Neural cell (in vitro differentiated cells): ENCODE results near the gene NKX2-3. TPM values are rescaled to one million over a fixed set of nuclear protein-coding genes. Genes with fewer than 3 reads are reported as not detected.
A peak's percentile ranks its signal among the peaks of the same experiment; 100 is the strongest.

ENCODE experiments used
- H2AFZ ChIP-seq: fragments of 200-600, 300-800 bp; sonication (generic), shearing (Covaris generic); 2 replicates; pipeline ENCODE4 v1.6.0; 2014; ENCODE audit warnings: low read depth, mild to moderate bottlenecking, antibody characterized with exemption, low read length, moderate library complexity
- H3F3A ChIP-seq: fragments of 200-600 bp; shearing (Covaris generic); 2 replicates; pipeline ENCODE4 v1.6.1; 2016; ENCODE audit warnings: mild to moderate bottlenecking, moderate library complexity, mixed read lengths, antibody characterized with exemption, low read length; ENCODE audit not compliant: insufficient read depth, poor library complexity, severe bottlenecking
- H3K27ac ChIP-seq: fragments of 200-600, 300-800 bp; sonication (generic), shearing (Covaris generic); 2 replicates; pipeline ENCODE4 v1.5.1; 2014; ENCODE audit warnings: mild to moderate bottlenecking, low read length, moderate library complexity
- H3K27me3 ChIP-seq: fragments of 300-800, 200-600 bp; sonication (generic), shearing (Covaris generic); 2 replicates; pipeline ENCODE4 v1.6.0; 2014; ENCODE audit warnings: mild to moderate bottlenecking, low read depth, low read length, moderate library complexity; ENCODE audit not compliant: insufficient read depth
- H3K36me3 ChIP-seq: fragments of 300-800, 200-600 bp; sonication (generic), shearing (Covaris generic); 2 replicates; pipeline ENCODE4 v1.5.1; 2014; ENCODE audit warnings: mild to moderate bottlenecking, antibody characterized with exemption, low read length, moderate library complexity; ENCODE audit not compliant: insufficient read depth
- H3K4me2 ChIP-seq: fragments of 300-800, 200-600 bp; sonication (generic), shearing (Covaris generic); 2 replicates; pipeline ENCODE4 v1.6.0; 2014; ENCODE audit warnings: mild to moderate bottlenecking, low read length
- H3K4me3 ChIP-seq: fragments of 300-800, 200-600 bp; sonication (generic), shearing (Covaris generic); 2 replicates; pipeline ENCODE4 v1.5.1; 2014; ENCODE audit warnings: mild to moderate bottlenecking, low read length, moderate library complexity
- H3K79me2 ChIP-seq: fragments of 200-600 bp; shearing (Covaris generic); replicated peaks from 2 replicates; pipeline ENCODE4 v1.6.0; 2014; ENCODE audit warnings: mild to moderate bottlenecking, low read length, moderate library complexity; ENCODE audit not compliant: insufficient read depth
- H3K9ac ChIP-seq: fragments of 300-800, 200-600 bp; sonication (generic), shearing (Covaris generic); 2 replicates; pipeline ENCODE4 v1.6.1; 2016; ENCODE audit warnings: mild to moderate bottlenecking, low read length, mixed read lengths
- H3K9me2 ChIP-seq: fragments of 200-600 bp; shearing (Covaris generic); 2 replicates; pipeline ENCODE4 v1.6.1; 2016; ENCODE audit warnings: mild to moderate bottlenecking, low read length, mixed read lengths; ENCODE audit not compliant: insufficient read depth
- H3K9me3 ChIP-seq: fragments of 200-600, 300-800 bp; sonication (generic), shearing (Covaris generic); 2 replicates; pipeline ENCODE4 v1.6.1; 2016; ENCODE audit warnings: mild to moderate bottlenecking, mixed run types, low read length, moderate library complexity, mixed read lengths
- H4K20me1 ChIP-seq: fragments of 200-600 bp; shearing (Covaris generic); 2 replicates; pipeline ENCODE4 v1.6.1; 2016; ENCODE audit warnings: mild to moderate bottlenecking, mixed run types; ENCODE audit not compliant: insufficient read depth
- EP300 ChIP-seq: fragments of 450-650 bp; conservative IDR thresholded peaks from 2 replicates; pipeline ENCODE4 v1.6.1; 2014; ENCODE audit warnings: antibody characterized with exemption, mild to moderate bottlenecking, moderate library complexity; ENCODE audit not compliant: poor library complexity, severe bottlenecking
- EZH2 ChIP-seq: fragments of 200-600, 300-800 bp; shearing (Covaris generic), sonication (generic); IDR thresholded peaks from 2 replicates; pipeline ENCODE4 v1.6.1; 2014; ENCODE audit warnings: antibody characterized with exemption, low read length, borderline replicate concordance, mild to moderate bottlenecking; ENCODE audit not compliant: insufficient read depth, poor library complexity, severe bottlenecking
- MXI1 ChIP-seq: fragments of 450-650 bp; conservative IDR thresholded peaks from 2 replicates; pipeline ENCODE4 v1.6.1; 2014; ENCODE audit warnings: antibody characterized with exemption, mild to moderate bottlenecking; ENCODE audit not compliant: poor library complexity, severe bottlenecking
- POLR2AphosphoS5 ChIP-seq: IDR thresholded peaks from 2 replicates; pipeline ENCODE4 v1.6.1; 2012
- RAD21 ChIP-seq: fragments of 450-650 bp; conservative IDR thresholded peaks from 2 replicates; pipeline ENCODE4 v1.6.1; 2014; ENCODE audit warnings: antibody characterized with exemption, mild to moderate bottlenecking, moderate library complexity
- REST ChIP-seq: IDR thresholded peaks from 2 replicates; pipeline ENCODE4 v1.6.1; 2012; ENCODE audit warnings: borderline replicate concordance
- SMC3 ChIP-seq: fragments of 450-650 bp; conservative IDR thresholded peaks from 2 replicates; pipeline ENCODE4 v1.6.1; 2014; ENCODE audit warnings: antibody characterized with exemption, mild to moderate bottlenecking, moderate library complexity; ENCODE audit not compliant: poor library complexity
- TAF1 ChIP-seq: IDR thresholded peaks from 2 replicates; pipeline ENCODE4 v1.6.1; 2012; ENCODE audit warnings: low read depth
- polyA plus RNA-seq: library from polyadenylated mRNA; depleted of rRNA; stranded (reverse); fragments of >200 nt; gene quantifications from 2 replicates; pipeline ENCODE4 v1.2.3, GENCODE V29; 2014
- TF ChIP-seq, protein P1 (sequence below): fragments of 450-650 bp; IDR thresholded peaks from 2 replicates; pipeline ENCODE4 v1.5.1; 2014; ENCODE audit warnings: antibody characterized with exemption, mild to moderate bottlenecking, moderate library complexity; ENCODE audit not compliant: poor library complexity, severe bottlenecking

The NKX2-3 gene
- polyA plus RNA-seq, 1 donor from 2014 or later = not detected

DNA sequence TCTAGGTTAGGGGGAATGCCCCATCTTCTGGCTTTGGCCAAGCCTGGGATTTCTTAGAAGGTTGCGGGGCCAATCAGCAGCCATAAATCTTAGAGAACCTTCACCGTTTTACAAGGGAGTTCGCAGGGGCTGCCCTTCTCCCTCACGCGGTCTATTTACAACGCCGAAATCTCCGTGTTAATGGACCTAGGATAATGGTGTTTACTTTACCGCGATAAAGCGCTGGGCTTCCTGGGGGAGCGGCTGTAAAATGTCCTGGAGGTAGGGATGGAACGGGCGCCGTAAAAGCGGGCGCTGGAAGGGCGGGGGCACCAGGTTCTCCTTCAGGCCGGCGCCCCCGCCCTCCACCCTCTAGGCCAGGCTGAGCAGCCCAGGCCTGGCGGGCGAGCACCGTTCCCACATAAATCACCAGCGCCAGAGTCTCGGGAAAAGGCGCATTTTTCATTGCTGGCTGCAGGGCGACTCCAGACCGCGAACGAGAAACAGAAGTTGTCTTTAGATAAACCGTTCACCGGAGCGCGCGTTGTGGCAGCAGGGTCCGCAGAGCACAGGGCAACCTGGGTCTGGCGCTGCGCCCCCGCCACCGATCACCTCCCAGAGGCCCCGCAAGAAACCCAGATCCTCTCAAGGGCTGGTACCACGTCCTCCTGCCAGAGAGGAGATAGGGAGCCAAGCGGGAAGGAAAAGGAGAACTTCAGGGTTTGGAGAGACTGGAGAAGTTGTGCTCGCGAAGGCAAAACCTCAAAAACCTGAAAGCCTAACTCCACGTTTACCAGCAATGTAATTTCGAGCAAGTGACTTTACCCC lies 12.5 kb upstream of the NKX2-3 start (continued):
- TF ChIP-seq EZH2 = peak; percentile 68

GRCh38 chr10:99520847-99521764 lies 11.6 kb upstream of the NKX2-3 start:
- H3K79me2 ChIP-seq = no peaks in the 10 kb centered on the region
- H3K4me2 ChIP-seq = no peak overlapping the region
- no peak for TF ChIP-seq REST
- TF ChIP-seq POLR2AphosphoS5 = no peak
- no peak for TF ChIP-seq RAD21
- no peak for TF ChIP-seq MXI1
- TF ChIP-seq, protein P1, sequence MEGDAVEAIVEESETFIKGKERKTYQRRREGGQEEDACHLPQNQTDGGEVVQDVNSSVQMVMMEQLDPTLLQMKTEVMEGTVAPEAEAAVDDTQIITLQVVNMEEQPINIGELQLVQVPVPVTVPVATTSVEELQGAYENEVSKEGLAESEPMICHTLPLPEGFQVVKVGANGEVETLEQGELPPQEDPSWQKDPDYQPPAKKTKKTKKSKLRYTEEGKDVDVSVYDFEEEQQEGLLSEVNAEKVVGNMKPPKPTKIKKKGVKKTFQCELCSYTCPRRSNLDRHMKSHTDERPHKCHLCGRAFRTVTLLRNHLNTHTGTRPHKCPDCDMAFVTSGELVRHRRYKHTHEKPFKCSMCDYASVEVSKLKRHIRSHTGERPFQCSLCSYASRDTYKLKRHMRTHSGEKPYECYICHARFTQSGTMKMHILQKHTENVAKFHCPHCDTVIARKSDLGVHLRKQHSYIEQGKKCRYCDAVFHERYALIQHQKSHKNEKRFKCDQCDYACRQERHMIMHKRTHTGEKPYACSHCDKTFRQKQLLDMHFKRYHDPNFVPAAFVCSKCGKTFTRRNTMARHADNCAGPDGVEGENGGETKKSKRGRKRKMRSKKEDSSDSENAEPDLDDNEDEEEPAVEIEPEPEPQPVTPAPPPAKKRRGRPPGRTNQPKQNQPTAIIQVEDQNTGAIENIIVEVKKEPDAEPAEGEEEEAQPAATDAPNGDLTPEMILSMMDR = no peak
- TF ChIP-seq EZH2 = no peak
- TF ChIP-seq EP300 = no peak
- TF ChIP-seq SMC3 = no peak
- TF ChIP-seq TAF1 = no peak
- H3K36me3 ChIP-seq = no peaks in the 10 kb centered on the region
- no peaks in the 10 kb centered on the region for H3K9me2 ChIP-seq
- no peak overlapping the region for H3K4me3 ChIP-seq
- H4K20me1 ChIP-seq = no peaks in the 10 kb centered on the region
- H3K9me3 ChIP-seq = no peaks in the 10 kb centered on the region
- H3K27ac ChIP-seq = no peak overlapping the region
- peaks cover 91% of the 10 kb centered on the region for H3K27me3 ChIP-seq
- no peak overlapping the region for H2AFZ ChIP-seq
- H3F3A ChIP-seq = no peaks in the 10 kb centered on the region
- H3K9ac ChIP-seq = no peak overlapping the region
